Myocyte (in vitro differentiated cells): ENCODE data around the gene N4BP2. TPM values are rescaled to one million over a fixed set of nuclear protein-coding genes. Genes with fewer than 3 reads are reported as not detected.
"Not testable (repeated sequence)": the region's sequence is repeated elsewhere in the genome, so short reads cannot be mapped to it uniquely, and the experiment has no call there.

Experiments used
- DNase-seq: peaks from one replicate; pipeline ENCODE4 v3.0.0-alpha.2; 2012; ENCODE audit warnings: low read depth
- total RNA-seq: library from RNA; depleted of rRNA; stranded (reverse); fragments of >200 nt; gene quantifications from 2 replicates; pipeline ENCODE4 v1.2.3, GENCODE V29; 2014

The N4BP2 gene
- total RNA-seq, 1 donor from 2014 or later, result 7.5 TPM

DNA sequence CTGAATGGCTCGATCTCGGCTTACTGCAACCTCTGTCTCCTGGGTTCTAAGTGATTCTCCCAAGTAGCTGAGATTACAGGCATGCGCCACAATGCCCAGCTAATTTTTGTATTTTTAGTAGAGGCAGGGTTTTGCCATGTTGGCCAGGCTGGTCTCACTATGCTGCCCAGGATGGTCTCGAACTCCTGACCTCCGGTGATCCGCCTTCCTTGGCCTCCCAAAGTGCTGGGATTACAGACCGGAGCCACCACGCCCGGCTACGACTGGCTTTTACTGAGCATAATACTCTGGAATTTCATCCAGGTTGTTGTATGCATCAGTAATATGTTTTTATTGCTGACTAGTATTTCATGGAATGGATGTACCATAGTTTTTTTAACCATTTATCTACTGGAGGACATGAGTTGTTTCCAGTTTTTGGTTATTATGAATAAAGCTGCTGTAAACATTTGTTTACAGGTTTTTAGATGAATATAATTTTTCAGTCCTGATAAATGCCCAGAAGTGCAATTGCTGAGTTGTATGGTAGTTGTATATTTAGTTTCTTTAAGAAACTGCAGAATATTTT, 31.2 kb downstream of the N4BP2 start:
- DNase-seq, result no peak

DNA sequence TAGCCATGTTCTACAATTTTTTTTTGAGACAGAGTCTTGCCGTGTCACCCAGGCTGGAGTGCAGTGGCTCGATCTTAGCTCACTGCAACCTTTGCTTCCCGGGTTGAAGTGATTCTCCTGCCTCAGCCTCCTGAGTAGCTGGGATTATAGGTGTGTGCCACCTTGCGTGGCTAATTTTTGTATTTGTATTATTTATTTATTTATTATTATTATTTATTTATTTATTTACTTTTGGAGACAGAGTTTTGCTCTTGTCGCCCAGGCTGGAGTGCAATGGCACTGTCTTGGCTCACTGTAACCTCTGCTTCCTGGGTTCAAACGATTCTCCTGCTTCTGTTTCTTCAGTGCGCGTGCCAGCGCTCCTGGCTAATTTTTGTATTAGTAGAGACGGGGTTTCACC, 36.8 kb downstream of the N4BP2 start:
- DNase-seq, result not testable (repeated sequence)

DNA sequence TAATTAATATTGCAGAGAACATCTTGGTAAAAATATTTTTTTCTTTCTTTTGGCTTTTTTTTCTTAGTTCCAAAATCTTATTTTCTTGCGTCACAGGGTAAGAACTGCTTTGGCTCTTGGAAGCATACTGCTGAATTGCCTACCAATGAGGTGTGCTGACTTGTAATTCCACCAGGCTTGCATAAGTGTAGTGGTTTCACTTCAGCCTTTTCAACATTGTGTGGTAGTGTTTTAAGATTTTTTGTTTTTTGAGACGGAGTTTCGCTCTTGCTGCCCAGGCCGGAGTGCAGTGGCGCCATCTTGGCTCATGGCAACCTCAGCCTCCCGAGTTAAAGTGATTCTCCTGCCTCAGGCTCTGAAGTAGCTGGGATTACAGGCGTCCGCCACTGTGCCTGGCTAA, 42.4 kb downstream of the N4BP2 start:
- no peak for DNase-seq

DNA sequence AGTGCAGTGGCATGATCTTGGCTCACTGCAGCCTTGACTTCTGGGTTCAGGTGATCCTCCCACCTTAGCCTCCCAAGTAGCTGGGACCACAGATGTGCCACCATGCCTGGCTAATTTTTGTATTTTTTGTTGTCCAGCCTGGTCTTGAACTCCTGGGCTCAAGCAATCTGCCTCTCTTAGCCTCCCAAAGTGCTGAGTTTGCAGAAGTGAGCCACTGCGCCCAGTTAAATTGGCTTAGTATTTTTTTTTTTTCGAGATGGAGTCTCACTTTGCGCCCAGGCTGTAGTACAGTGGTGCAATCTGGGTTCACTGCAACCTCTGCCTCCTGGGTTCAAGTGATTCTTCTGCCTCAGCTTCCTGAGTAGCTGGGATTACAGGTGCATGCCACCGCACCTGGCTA, 50.5 kb downstream of the N4BP2 start:
- not testable (repeated sequence) for DNase-seq

DNA sequence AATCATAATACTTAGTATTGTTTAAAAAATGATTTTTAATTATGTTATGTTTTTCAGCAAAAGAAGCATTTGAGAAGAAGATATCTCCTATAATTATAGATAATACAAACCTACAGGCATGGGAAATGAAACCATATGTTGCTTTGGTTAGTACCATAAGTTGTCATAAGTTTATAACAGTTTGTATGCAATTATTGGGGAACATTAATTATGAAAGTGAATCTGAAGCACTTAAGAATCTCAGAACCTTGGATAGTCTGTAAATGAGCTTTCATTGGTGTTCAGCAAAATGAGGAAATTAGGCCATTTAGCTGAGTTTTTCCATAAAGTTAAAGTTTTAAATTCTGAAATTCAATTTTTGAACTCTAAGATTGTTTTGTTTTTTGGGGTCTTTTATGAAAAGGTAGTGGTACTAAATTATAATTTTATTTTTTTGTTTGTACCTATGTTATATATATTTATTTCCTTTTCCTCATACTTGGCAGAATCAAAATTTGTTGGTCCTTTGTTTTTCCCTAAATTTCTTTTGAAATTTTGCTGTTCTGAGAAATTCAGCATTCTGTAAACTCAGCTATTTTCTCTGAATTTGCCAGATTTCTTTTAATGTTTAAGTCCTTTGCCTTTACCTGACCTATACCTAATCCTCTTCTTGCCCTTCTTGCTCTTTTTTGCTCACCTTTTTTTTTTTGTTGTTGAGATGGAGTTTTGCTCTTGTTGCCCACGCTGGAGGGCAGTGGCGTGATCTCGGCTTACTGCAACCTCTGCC, 55.6 kb downstream of the N4BP2 start:
- DNase-seq, result no peak

DNA sequence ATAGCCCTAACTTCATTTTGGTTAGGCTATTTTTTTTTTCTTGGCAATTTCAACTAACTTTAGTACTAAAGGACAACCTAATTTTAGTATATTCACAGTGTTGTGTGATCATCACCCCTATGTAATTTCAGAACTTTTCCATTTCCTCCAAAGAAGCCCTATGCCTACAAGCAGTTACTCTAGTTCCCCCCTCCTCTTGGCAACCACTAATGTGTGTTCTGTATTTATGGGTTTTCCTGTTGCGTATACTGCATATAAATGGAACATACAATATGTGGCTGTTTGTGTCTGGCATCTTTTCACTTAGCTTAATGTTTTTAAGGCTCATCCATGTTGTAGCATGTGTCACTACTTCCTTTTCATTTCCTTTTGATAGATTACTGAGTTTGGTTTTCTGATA, 57.6 kb downstream of the N4BP2 start:
- no peak for DNase-seq

DNA sequence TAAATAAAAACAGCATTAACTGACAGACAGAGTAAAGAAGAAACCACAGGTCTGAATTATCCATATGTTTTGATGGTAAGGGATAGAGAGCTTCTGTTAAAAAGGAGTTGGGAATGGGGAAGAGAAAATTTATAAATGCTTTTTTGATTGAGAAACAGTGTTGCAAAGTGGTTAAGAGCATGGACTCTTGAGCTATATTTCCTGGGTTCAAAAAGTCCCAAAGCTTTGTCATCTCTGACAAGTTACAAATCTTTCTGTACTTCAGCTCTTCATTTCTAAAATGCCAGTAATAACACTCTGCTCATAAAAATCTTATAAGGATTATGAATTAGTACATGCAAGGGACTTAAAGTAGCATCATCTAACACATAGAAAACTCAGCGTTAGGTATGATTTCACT, 62.2 kb downstream of the N4BP2 start:
- no peak for DNase-seq

DNA sequence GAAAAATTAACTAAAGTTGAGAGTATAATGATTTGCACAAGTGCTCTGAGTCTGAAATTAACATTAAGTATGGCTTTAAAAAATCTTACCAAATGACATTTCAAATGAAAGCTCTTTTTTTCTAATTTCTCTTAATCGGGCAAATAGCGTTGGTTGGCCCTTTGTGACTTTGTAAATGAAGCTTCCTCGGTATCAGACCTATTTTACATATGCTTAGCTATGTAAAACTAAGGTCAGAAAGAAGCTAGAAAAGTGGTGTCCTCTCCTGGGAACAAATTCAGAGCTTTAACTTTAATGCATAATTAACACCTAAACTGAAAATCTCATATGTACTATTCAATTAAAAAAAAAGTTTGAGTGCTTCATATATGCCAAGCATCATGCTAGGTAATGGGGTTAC, 62.7 kb downstream of the N4BP2 start:
- no peak for DNase-seq

DNA sequence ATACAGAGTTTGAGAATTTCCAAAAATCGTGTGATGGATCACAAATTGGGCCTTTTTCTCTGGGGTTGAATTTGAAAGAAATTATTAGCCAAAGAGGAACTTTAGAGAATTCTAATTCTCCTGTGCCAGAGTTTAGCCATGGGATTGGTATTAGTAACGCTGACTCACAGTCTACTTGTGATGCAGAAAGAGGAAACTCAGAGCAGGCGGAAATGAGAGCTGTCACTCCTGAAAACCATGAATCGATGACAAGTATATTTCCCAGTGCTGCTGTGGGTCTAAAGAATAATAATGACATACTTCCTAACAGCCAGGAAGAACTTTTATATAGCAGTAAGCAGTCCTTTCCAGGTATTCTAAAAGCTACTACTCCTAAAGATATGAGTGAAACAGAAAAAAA, 64.9 kb downstream of the N4BP2 start:
- peak; percentile 49 for DNase-seq

DNA sequence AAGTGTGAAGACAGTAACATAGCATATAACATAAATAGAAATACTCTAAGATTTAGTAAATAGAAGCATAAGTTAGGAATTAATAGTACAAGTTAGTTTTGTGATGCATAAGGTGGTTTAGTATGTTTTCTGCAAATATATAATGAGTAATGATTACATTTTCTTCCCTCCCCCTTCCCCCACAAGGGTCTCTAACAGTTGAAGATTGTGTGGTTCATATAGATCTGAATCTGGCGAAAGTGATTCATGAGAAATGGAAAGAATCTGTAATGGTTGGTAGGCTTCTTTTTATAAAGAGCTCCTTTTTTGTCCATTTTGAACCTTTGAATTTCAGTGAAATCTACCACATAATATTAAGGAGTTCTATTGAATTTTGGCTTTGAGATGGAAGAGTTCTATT, 66.3 kb downstream of the N4BP2 start:
- DNase-seq, result no peak

DNA sequence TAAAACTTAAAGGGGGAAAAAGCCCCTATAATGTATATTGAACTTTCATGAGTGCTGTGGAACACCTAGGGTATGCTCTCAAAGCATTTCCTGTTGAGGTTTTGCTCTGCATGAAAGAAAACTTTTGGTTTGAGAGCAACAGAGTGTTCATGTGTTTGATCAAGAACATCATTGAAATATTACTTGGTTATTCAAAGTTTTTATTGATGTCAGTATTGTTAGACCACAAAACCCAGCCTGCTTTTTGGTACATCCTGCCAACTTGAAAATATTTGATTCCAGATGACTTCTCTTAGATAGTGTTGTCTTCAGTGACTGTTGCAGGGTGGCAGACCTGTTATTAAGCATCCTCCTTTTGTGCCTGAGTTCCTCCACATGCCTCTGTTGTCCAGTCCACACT, 68.0 kb downstream of the N4BP2 start:
- no peak for DNase-seq

DNA sequence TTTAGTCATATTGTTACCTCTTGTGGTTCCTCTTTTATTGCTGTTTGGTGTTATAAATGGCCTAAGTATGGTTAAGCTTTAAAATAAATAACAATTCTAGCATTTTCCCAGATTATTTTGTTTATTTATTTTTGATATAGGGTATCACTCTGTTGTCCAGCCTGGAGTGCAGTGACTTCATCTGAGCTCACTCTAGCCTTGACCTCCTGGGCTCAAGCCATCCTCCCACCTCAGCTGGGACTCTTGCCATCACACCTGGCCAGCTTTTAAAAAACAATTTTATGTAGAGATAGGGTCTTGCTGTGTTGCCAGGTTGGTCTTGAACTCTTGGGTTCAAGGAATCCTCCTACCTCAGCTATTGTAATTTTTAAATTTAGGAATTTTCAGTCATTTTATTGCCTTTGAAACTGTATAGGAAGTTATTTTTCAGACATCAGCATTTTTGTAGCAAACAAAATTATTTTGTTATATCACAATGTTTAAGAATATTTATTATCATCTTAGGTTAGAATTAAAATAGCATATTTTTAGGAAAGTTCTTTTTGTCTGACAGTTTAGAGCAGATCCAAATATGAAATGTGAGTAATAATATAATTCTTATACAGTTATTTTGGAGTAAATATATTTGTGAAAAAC, 73.9 kb downstream of the N4BP2 start:
- no peak for DNase-seq

DNA sequence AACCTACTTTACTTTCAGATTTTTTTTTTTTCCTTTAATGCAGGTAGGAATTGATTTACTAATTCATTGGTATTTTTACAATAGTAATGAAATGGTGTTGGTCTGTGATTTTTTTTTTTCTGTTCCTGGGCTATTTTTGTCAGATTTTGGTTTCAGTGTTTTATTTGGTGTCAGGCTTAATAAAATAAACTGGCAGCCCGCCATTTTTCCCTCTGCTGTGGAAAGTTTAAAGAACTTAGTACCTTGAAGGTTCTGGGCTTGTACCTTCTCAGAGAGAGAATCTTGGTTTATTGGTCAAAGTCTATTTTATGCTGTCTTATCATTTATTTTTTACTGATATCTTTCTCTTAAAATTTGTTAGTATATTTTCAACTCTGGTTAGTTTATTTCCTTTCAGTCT, 76.2 kb downstream of the N4BP2 start:
- no peak for DNase-seq

DNA sequence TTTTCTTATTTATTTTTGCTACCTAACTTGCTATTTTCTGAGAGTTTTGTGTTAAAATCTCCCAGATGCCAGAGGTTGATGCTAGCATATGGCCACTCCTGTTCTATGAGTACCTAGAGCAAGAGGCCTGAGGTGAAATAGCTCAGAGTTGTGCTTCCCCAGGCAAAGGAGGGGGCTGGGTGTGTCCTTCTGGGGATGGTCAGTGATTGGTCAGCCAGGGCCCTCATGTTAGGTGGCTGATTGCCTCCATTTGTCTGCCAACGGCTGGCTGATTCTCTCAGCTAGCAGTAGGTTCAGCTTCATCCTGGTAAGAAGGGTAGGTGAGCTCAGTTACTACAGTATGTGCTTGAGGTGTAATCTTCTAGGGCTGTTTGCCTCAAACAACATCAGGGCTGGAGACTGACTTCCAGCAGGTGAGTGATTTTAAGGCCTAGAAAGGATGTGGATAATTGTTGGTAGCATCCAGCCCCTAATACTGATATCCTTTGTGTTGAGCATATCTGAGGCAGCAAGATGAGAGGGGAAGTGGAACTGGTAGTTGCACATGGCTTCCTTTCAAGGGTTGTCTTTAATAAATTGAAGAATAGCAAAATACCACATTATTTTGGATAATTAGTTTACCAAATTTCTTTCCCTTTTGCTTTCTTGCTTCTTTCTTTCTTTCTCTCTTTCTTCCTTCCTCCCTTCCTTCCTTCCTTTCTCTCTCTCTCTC, 77.7 kb downstream of the N4BP2 start:
- DNase-seq, result no peak

DNA sequence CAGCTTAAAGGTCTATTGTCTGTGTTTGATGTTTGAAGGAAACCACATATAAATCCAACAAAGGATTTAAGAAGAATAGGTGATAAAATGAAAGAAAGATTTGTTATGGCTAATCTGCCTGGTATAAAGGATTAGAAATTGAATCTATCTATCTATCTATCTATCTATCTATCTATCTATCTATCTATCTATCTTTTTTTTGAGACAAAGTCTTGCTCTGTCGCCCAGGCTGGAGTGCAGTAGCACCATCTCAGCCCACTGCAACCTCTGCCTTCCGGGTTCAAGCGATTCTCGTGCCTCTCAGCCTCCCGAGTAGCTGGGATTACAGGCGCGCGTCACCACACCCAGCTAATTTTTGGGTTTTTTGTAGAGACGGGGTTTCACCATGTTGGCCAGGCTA, 79.6 kb downstream of the N4BP2 start:
- not testable (repeated sequence) for DNase-seq

DNA sequence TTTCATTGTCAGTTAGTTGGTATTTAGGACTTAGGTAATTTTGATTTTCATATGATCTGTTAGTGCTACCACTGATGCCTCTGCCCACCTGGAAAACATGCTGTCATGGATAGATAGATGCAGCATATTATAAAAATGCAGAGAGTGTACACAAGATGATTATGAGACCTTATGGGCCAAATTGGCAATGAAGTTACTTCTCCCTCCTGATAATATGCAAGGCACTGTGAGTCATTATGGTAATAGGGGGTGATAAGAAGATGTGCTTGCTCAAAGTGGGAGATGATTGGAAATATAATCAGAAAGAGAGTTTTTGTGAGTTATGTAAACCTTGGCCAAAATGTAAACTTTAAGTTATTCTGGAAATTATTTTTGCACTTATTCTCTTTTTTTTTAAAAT, 83.5 kb downstream of the N4BP2 start:
- DNase-seq, result no peak

DNA sequence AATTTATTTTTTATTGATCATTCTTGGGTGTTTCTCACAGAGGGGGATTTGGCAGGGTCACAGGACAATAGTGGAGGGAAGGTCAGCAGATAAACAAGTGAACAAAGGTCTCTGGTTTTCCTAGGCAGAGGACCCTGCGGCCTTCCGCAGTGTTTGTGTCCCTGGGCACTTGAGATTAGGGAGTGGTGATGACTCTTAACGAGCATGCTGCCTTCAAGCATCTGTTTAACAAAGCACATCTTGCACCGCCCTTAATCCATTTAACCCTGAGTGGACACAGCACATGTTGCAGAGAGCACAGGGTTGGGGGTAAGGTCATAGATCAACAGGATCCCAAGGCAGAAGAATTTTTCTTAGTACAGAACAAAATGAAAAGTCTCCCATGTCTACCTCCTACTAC, 83.9 kb downstream of the N4BP2 start:
- not testable (repeated sequence) for DNase-seq

DNA sequence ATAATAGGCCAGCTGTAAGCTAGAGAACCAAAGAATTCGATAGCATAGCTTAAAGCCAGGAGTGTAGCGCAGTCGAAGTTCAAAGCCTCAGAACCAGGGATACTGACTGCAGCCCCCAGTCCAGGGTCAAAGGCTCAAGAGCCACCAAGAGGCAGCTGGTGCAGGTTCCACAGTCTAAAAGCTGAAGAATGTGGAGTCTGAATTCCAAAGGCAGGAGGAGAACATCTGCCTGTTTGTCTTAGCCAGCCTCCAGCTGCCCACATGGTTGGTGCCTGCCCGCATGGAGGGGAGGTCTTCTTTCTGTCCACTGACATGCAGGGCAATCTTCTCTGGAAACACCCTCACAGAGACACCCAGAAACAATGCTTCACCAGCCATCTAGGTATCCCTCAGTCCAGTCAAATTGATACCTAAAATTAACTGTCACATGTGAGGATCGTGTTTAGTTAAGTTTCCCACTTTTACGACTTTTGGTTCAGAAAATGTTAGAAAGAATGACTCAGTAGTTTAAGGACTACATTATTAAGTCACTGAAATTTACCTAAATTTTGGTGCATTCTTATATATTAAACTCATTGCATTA, 87.4 kb downstream of the N4BP2 start:
- DNase-seq, result peak; percentile 9

DNA sequence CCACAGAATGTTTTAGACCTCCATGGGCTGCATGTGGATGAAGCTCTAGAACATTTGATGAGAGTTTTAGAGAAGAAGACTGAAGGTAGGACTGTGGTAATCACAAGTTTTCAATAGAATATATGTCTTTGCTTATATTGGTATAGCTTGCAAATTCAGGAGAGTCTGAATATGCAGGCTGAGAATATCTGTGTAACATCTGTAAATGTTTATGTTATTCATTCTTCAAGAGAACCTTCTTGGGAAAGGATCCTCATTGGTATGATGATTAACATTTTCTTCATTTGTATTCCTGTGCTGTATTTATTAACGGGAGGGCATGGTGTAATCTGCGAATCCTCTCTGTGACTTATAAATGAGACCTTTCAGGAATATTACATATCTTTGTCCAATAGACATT, 88.1 kb downstream of the N4BP2 start:
- DNase-seq, result no peak

DNA sequence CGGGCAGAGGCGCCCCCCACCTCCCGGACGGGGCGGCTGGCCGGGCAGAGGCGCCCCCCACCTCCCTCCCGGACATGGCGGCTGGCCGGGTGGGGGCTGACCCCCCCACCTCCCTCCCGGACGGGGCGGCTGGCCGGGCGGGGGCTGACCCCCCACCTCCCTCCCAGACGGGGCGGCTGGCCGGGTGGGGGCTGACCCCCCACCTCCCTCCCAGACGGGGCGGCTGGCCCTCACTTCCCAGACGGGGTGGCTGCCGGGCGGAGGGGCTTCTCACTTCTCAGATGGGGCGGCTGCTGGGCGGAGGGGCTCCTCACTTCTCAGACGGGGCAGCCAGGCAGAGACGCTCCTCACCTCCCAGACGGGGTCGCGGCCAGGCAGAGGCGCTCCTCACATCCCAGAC, 90.8 kb downstream of the N4BP2 start:
- DNase-seq, result not testable (repeated sequence)

DNA sequence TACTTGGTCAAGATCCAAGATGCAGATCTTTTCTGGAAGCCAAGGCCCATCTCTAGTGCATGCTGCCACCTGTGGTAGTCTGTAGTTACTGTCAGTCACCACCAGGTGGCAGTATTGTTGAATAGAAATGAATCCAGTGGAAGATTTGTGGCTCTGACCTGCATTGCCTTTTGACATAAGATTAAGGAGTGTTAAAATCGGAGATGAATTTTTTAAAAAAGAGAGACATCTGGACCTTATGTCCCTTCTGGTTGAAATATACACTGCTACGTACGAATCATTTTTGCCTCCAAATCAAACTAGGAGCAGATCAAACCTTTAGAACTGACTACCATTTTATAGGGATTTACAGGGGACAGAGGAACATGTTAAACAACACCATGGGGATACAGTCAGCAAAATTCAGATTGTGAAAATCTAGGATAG, 93.3 kb downstream of the N4BP2 start:
- peak; percentile 82 for DNase-seq

DNA sequence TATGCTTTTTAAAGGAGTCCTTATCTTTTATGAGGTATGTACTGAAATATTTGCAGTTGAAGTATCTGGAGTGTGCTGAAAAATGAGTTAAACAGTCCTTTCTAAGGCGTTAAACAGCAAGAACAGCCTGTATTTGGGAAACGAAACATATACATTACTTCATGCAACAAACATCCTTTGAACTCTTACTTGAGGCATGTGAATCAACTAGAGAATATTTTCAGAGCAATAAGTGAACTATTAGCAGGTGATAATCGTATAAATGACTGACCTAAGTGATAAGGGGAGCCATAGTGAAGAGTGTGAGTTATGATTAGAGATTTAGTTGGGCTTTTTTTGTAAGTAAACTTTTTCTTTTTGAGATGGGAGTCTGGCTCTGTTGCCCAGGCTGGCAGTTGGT, 94.3 kb downstream of the N4BP2 start:
- DNase-seq, result no peak
